ENCODE data around the gene SHC2. TPM values are rescaled to one million over a fixed set of nuclear protein-coding genes. Genes with fewer than 3 reads are reported as not detected.
A peak's percentile ranks its signal among the peaks of the same experiment; 100 is the strongest.

Gene SHC2, protein sequence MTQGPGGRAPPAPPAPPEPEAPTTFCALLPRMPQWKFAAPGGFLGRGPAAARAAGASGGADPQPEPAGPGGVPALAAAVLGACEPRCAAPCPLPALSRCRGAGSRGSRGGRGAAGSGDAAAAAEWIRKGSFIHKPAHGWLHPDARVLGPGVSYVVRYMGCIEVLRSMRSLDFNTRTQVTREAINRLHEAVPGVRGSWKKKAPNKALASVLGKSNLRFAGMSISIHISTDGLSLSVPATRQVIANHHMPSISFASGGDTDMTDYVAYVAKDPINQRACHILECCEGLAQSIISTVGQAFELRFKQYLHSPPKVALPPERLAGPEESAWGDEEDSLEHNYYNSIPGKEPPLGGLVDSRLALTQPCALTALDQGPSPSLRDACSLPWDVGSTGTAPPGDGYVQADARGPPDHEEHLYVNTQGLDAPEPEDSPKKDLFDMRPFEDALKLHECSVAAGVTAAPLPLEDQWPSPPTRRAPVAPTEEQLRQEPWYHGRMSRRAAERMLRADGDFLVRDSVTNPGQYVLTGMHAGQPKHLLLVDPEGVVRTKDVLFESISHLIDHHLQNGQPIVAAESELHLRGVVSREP
- total RNA-seq (2014; rRNA removed; shearing (Covaris generic); ENCODE audit: low replicate concordance): not detected in 2 replicates

DNA sequence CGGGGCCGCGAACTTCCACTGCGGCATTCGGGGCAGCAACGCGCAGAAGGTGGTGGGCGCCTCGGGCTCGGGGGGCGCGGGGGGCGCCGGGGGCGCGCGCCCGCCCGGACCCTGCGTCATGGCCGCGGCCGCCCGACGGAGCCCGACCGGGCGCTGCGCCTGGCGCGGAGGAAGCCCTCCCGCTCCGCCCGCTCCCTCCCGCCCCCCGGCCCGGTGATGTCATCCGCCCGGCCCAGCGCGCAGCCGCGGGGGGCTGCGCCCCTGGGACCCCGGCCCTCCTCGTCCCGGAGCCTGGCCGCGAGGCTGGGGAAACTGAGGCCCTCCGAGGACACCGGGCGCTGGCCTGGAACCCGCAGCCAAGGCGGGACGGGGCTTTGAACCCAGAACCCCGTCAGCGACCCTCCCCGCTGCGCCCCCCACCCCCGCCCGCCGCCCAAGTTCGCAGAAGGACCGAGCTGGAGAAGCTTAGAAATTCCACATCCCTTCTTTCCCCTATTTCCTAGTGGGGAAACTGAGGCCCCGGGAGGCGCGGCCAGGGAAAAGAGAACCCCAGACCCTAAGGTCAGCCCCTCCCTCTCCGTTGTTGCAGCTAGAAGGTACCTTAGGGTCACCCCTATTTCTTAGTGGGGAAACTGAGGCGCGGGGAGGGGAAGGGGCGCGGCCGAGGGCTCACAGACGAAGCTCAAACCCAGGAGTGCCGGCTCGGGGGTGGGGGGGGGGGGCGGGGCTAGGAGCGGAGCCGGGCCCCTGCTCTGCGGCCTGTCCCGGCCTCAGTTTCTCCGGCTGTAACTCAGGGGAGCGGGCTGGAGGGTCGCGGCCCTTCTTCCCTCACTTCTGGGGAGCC, at the start of gene SHC2:
SHC2 (minus strand) TSS at position 157 of the 844 bp plus-strand sequence; CDS start at position 120, 37 bp downstream.
- H4K20me1 ChIP-seq (ENCODE audit: insufficient read depth, low read depth, low read length): no peaks in the 10 kb centered on the region
- H3K4me2 ChIP-seq (ENCODE audit: low read depth, low read length, poor library complexity, severe bottlenecking): no peak within 1 kb of the TSS
- H3K36me3 ChIP-seq (ENCODE audit: insufficient read depth, low read length): no peaks in the 10 kb centered on the region
- no peaks in the 10 kb centered on the region for H3K9me3 ChIP-seq (ENCODE audit: low read length)
- H3K79me2 ChIP-seq (ENCODE audit: low read length): no peaks in the 10 kb centered on the region
- H3K9me2 ChIP-seq (replicated peaks; ENCODE audit: insufficient read depth, low read length): no peaks in the 10 kb centered on the region
- DNase-seq: no peak
- H3K27ac ChIP-seq (ENCODE audit: low read length): no peak within 1 kb of the TSS
- no peak within 1 kb of the TSS for H2AFZ ChIP-seq (ENCODE audit: low read length)
- H3K27me3 ChIP-seq (ENCODE audit: low read length): no peaks in the 10 kb centered on the region
- H3K4me1 ChIP-seq (ENCODE audit: low read length): no peaks in the 10 kb centered on the region
- no peak within 1 kb of the TSS for H3K9ac ChIP-seq (ENCODE audit: low read length)
- H3K4me3 ChIP-seq (ENCODE audit: low read length): no peak within 1 kb of the TSS

DNA sequence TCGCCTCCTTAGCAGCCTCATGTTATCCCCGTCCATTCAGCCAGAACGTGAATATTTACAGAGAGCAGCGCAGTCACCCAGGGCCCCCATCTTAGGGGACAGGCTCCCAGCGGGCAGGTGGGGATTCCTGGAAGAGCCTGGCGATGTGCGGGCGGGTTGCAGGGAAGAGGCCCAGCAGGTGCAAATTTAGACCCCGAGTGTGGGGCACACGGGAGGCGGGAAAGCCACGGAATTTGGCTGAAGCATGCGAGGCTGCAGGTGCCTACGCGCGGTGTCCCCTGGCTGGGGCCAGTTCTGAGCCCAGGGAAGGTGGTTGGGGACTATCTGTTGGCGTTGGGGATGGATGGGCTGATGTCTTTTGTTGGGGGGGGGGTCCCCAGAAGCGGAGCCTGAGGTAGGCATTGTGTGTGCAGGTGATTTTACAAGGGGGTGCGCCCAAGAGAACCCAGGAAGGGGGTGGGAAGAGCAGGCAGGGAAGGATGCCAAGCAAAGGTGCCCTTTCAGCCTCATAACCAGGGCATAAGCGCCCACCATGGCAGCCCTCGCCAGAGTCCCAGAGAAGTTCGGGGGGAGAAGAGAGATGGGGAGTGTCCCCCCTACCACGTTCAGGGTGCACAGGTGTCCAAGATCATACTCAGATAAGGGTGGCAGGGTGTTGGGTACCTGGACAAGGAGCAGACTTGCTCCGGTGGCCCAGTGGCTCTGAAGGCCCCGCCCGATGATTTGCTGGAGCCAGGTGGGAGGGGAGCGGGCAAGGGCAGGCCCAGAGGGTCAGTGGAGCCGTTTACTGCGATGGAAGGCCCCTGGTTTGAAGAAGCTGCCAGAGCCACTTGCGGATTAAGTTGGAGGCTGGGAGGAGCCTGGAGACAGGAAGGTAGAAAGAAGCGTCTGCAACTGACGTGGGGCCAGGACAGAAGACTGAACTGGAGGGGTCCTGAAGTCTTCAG, 47.6 kb upstream of the SHC2 start:
- H3K27me3 ChIP-seq (ENCODE audit: low read length): no peaks in the 10 kb centered on the region
- H3K79me2 ChIP-seq (ENCODE audit: low read length): peaks cover 17% of the 10 kb centered on the region
- no peak overlapping the region for H2AFZ ChIP-seq (ENCODE audit: low read length)
- H4K20me1 ChIP-seq (ENCODE audit: insufficient read depth, low read depth, low read length): no peaks in the 10 kb centered on the region
- no peaks in the 10 kb centered on the region for H3K9me3 ChIP-seq (ENCODE audit: low read length)
- DNase-seq: no peak
- peaks cover 24% of the 10 kb centered on the region for H3K4me1 ChIP-seq (ENCODE audit: low read length)
- peak overlapping the region; percentile 91 for H3K9ac ChIP-seq (ENCODE audit: low read length)
- H3K4me2 ChIP-seq (ENCODE audit: low read depth, low read length, poor library complexity, severe bottlenecking): peak overlapping the region; percentile 91
- no peak overlapping the region for H3K27ac ChIP-seq (ENCODE audit: low read length)
- H3K36me3 ChIP-seq (ENCODE audit: insufficient read depth, low read length): peaks cover 4% of the 10 kb centered on the region
- no peaks in the 10 kb centered on the region for H3K9me2 ChIP-seq (replicated peaks; ENCODE audit: insufficient read depth, low read length)
- H3K4me3 ChIP-seq (ENCODE audit: low read length): peak overlapping the region; percentile 97

DNA sequence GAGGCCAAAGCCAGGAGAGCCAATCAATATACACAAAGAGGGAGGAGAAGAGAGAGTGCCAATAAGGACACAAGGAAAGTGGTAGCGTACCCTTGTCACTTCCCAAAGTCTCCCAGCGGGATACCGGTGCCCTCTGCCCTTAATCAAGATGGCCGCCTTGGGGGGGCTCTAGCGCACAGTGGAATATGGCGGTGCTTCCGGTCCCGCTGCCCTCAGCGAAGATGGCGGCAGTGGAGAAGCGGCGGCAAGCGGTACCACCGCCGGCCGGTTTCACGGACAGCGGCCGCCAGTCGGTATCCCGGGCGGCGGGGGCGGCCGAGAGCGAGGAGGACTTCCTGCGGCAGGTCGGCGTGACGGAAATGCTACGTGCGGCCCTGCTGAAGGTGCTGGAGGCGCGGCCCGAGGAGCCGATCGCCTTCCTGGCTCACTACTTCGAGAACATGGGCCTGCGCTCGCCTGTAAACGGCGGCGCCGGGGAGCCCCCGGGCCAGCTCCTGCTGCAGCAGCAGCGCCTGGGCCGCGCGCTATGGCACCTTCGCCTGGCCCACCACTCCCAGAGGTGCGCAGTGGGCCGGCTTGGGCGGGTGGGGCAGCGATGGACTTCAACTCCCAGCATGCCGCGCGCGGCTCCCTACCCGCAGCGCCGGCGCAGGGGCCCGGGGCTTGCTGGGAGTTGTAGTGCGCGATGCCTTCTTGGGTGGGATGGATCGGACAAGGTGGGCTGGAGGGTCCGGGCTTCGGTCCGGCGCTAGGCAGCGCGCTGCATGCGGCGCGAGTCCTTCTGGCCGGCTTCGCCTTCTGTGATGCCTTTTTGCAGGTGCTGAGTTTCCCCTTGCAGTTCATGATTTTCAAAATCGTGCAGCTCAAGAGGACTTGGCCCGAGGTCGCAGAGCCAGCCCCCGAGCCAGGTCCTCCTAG, 46.7 kb upstream of the SHC2 start, which contains the start of gene TPGS1:
TPGS1 (plus strand) TSS at position 212 of the 918 bp plus-strand sequence; CDS start at position 222, 10 bp downstream.
- H3K9me3 ChIP-seq (ENCODE audit: low read length): no peaks in the 10 kb centered on the region

DNA sequence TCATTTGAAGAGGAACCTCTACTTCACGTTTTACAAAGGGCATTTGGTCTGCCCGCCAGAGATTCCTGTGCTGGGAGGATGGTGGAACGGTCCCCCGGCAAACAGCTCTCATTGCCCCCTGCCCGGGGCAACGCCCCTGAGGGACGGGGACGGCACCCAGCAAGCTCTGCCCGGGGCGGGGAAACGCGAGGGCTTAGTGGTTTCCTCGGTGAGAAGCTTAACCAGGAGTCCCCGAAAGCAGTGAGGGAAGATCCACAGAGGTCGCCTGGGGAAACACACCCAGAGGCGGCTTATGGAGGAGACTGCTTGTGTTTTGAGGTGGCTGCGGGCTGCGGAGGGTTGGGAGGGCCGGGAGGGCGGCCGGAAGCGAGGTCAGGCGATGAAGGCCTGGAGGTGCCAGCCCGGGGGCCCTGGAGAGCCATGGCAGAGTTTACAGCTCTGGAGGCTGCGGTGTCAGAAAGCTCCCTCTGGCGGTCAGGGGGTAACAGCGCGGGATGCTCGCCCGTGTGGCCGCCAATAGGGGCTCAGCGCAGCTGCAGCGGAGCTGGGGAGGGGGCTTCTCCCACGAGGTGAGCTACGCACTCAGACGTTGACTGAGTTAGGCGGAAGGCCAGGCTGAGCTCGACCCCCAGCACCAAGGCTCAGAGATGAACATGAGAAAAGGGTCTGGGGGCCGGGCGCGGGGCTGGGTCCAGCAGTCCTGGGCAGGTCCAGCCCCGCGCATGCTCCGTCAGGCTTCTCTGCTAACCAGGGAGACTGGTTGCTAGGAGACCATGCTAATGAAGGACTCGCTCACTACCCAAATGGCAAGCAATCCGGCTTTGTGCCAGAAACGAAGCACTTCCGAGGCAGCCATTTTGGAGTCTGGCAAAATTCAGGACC, 45.8 kb upstream of the SHC2 start:
- Histone ChIP-seq H3K4me2 (ENCODE audit: low read depth, low read length, poor library complexity, severe bottlenecking) (peak overlapping the region; percentile 91), H3K79me2 (ENCODE audit: low read length) (peaks cover 17% of the 10 kb centered on the region), H3K27ac (ENCODE audit: low read length) (peak overlapping the region; percentile 79), H2AFZ (ENCODE audit: low read length) (peak overlapping the region; percentile 100), H3K4me3 (ENCODE audit: low read length) (peak overlapping the region; percentile 97), H3K4me1 (ENCODE audit: low read length) (peaks cover 24% of the 10 kb centered on the region), H3K27me3 (ENCODE audit: low read length) (no peaks in the 10 kb centered on the region), H3K9ac (ENCODE audit: low read length) (peak overlapping the region; percentile 91), H3K9me3 (ENCODE audit: low read length) (no peaks in the 10 kb centered on the region), H3K36me3 (ENCODE audit: insufficient read depth, low read length) (peaks cover 4% of the 10 kb centered on the region; the same call in 1 of the 2 replicates), H4K20me1 (ENCODE audit: insufficient read depth, low read depth, low read length) (no peaks in the 10 kb centered on the region), H3K9me2 (replicated peaks; ENCODE audit: insufficient read depth, low read length) (no peaks in the 10 kb centered on the region)
- DNase-seq: peak; percentile 99

More for the DNA sequence above, 46.7 kb upstream of the SHC2 start, which contains the start of gene TPGS1:
- H4K20me1 ChIP-seq (ENCODE audit: insufficient read depth, low read depth, low read length): no peaks in the 10 kb centered on the region
- H3K4me2 ChIP-seq (ENCODE audit: low read depth, low read length, poor library complexity, severe bottlenecking): peak within 1 kb of the TSS; percentile 91
- H2AFZ ChIP-seq (ENCODE audit: low read length): peak within 1 kb of the TSS; percentile 100
- peak within 1 kb of the TSS; percentile 91 for H3K9ac ChIP-seq (ENCODE audit: low read length)
- peaks cover 4% of the 10 kb centered on the region; the same call in 1 of the 2 replicates for H3K36me3 ChIP-seq (ENCODE audit: insufficient read depth, low read length)
- H3K27me3 ChIP-seq (ENCODE audit: low read length): no peaks in the 10 kb centered on the region
- peaks cover 17% of the 10 kb centered on the region for H3K79me2 ChIP-seq (ENCODE audit: low read length)
- DNase-seq: peak; percentile 94
- peaks cover 24% of the 10 kb centered on the region for H3K4me1 ChIP-seq (ENCODE audit: low read length)
- H3K4me3 ChIP-seq (ENCODE audit: low read length): peak within 1 kb of the TSS; percentile 97
- peak within 1 kb of the TSS; percentile 79 for H3K27ac ChIP-seq (ENCODE audit: low read length)
- no peaks in the 10 kb centered on the region for H3K9me2 ChIP-seq (replicated peaks; ENCODE audit: insufficient read depth, low read length)

DNA sequence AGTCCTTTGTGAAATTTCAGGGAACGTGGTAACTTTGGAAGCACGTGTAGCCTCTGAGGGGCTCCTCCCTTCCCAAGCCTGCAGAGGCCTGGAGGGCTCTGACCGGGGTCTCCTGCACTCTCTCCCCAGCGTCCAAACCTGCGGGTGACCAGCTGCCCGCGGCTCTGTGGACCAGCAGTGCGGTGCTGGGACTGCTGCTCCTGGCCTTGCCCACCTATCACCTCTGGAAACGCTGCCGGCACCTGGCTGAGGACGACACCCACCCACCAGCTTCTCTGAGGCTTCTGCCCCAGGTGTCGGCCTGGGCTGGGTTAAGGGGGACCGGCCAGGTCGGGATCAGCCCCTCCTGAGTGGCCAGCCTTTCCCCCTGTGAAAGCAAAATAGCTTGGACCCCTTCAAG, 43.8 kb upstream of the SHC2 start:
- Histone ChIP-seq H3K9ac (ENCODE audit: low read length) (no peak overlapping the region), H4K20me1 (ENCODE audit: insufficient read depth, low read depth, low read length) (no peaks in the 10 kb centered on the region), H3K79me2 (ENCODE audit: low read length) (peaks cover 16% of the 10 kb centered on the region), H3K4me2 (ENCODE audit: low read depth, low read length, poor library complexity, severe bottlenecking) (no peak overlapping the region), H3K9me2 (replicated peaks; ENCODE audit: insufficient read depth, low read length) (no peaks in the 10 kb centered on the region), H3K9me3 (ENCODE audit: low read length) (no peaks in the 10 kb centered on the region), H3K27ac (ENCODE audit: low read length) (no peak overlapping the region), H3K27me3 (ENCODE audit: low read length) (no peaks in the 10 kb centered on the region), H3K4me1 (ENCODE audit: low read length) (peaks cover 15% of the 10 kb centered on the region), H3K36me3 (ENCODE audit: insufficient read depth, low read length) (peaks cover 2% of the 10 kb centered on the region; the same call in 1 of the 2 replicates), H2AFZ (ENCODE audit: low read length) (no peak overlapping the region), H3K4me3 (ENCODE audit: low read length) (no peak overlapping the region)
- no peak for DNase-seq

DNA sequence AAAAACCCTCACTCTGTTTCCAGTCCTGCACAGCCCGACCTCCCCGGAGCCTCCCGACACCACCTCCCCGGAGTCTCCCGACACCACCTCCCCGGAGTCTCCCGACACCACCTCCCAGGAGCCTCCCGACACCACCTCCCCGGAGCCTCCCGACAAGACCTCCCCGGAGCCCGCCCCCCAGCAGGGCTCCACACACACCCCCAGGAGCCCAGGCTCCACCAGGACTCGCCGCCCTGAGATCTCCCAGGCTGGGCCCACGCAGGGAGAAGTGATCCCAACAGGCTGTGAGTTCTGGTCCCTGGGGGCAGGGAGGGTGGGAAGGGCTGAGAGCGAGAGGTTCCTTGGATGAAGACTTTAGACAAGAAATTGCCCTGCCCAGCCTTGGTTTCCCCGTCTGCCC, 40.8 kb upstream of the SHC2 start:
- H3K27ac ChIP-seq (ENCODE audit: low read length): no peak overlapping the region
- peaks cover 9% of the 10 kb centered on the region for H3K4me1 ChIP-seq (ENCODE audit: low read length)
- H2AFZ ChIP-seq (ENCODE audit: low read length): no peak overlapping the region
- no peaks in the 10 kb centered on the region for H3K79me2 ChIP-seq (ENCODE audit: low read length)
- DNase-seq: no peak
- H4K20me1 ChIP-seq (ENCODE audit: insufficient read depth, low read depth, low read length): no peaks in the 10 kb centered on the region
- H3K36me3 ChIP-seq (ENCODE audit: insufficient read depth, low read length): no peaks in the 10 kb centered on the region
- H3K4me2 ChIP-seq (ENCODE audit: low read depth, low read length, poor library complexity, severe bottlenecking): no peak overlapping the region
- H3K27me3 ChIP-seq (ENCODE audit: low read length): no peaks in the 10 kb centered on the region
- no peak overlapping the region for H3K4me3 ChIP-seq (ENCODE audit: low read length)
- no peak overlapping the region for H3K9ac ChIP-seq (ENCODE audit: low read length)
- H3K9me3 ChIP-seq (ENCODE audit: low read length): no peaks in the 10 kb centered on the region
- H3K9me2 ChIP-seq (replicated peaks; ENCODE audit: insufficient read depth, low read length): no peaks in the 10 kb centered on the region

All from Karpas-422 (cell line).